CD8-positive, alpha-beta memory T cell (primary cell): ENCODE measurements around the gene PGS1. TPM values are rescaled to one million over a fixed set of nuclear protein-coding genes. Genes with fewer than 3 reads are reported as not detected.
A peak's percentile ranks its signal among the peaks of the same experiment; 100 is the strongest.

Experiments used
- CTCF ChIA-PET: fragments of 350-600 bp; sonication (Branson Sonifier 250); formaldehyde crosslinking; loops from one replicate; lab custom pipeline; 2021; ENCODE audit warnings: antibody characterized with exemption; lab: Charles Lee
- POLR2A ChIA-PET: fragments of 350-600 bp; sonication (Branson Sonifier 250); formaldehyde crosslinking; loops from one replicate; lab custom pipeline; 2021; ENCODE audit warnings: antibody characterized with exemption; lab: Charles Lee
- DNase-seq, 5 donors: peaks; one replicate each; pipeline versions ENCODE4 v3.0.0 to v3.0.0-alpha.2; 2020 to 2022; ENCODE audit warnings: mixed read lengths in 1 of 5
- H3K27ac ChIP-seq: one replicate; pipeline ENCODE4 v1.7.0; 2013; ENCODE audit warnings: low read depth, mild to moderate bottlenecking, low read length, moderate library complexity
- H3K27me3 ChIP-seq: 2 replicates; pipeline ENCODE4 v1.7.0; 2013; ENCODE audit warnings: low read length, mild to moderate bottlenecking; ENCODE audit not compliant: insufficient read depth, poor library complexity, severe bottlenecking
- H3K36me3 ChIP-seq: 2 replicates; pipeline ENCODE4 v1.7.0; 2013; ENCODE audit warnings: mild to moderate bottlenecking, low read length, moderate library complexity; ENCODE audit not compliant: insufficient read depth
- H3K4me1 ChIP-seq: 2 replicates; pipeline ENCODE4 v1.7.0; 2013; ENCODE audit warnings: mild to moderate bottlenecking, low read length, moderate library complexity; ENCODE audit not compliant: insufficient read depth
- H3K4me3 ChIP-seq: 2 replicates; pipeline ENCODE4 v1.7.0; 2013; ENCODE audit warnings: mild to moderate bottlenecking, low read length
- H3K9me3 ChIP-seq: 2 replicates; pipeline ENCODE4 v1.7.0; 2013; ENCODE audit warnings: mild to moderate bottlenecking, low read length
- H3K27ac Mint-ChIP-seq, 8 donors: one replicate each; pipeline ENCODE4 v1.8.0; 2020 to 2021; ENCODE audit warnings: mixed read lengths in 8 of 8, mild to moderate bottlenecking in 6 of 8, inconsistent platforms in 3 of 8, moderate library complexity in 3 of 8
- H3K27me3 Mint-ChIP-seq, 2 donors: one replicate each; pipeline ENCODE4 v1.8.0; 2020 to 2021; ENCODE audit warnings: mixed read lengths in 2 of 2, mild to moderate bottlenecking in 1 of 2, moderate library complexity in 1 of 2
- H3K36me3 Mint-ChIP-seq, 3 donors: one replicate each; pipeline ENCODE4 v1.8.0; 2020 to 2021; ENCODE audit warnings: mixed read lengths in 3 of 3, inconsistent platforms in 1 of 3, mild to moderate bottlenecking in 1 of 3
- H3K4me1 Mint-ChIP-seq, 3 donors: one replicate each; pipeline ENCODE4 v1.8.0; 2020 to 2021; ENCODE audit warnings: mixed read lengths in 3 of 3, inconsistent platforms in 1 of 3, mild to moderate bottlenecking in 1 of 3
- H3K4me3 Mint-ChIP-seq, 7 donors: one replicate each; pipeline ENCODE4 v1.8.0; 2020 to 2021; ENCODE audit warnings: mixed read lengths in 7 of 7, mild to moderate bottlenecking in 6 of 7, moderate library complexity in 4 of 7, inconsistent platforms in 2 of 7
- H3K9me3 Mint-ChIP-seq, 5 donors: one replicate each; pipeline ENCODE4 v1.8.0; 2020 to 2022; ENCODE audit warnings: mixed read lengths in 5 of 5, mild to moderate bottlenecking in 3 of 5, moderate library complexity in 2 of 5, inconsistent platforms in 1 of 5
- polyA plus RNA-seq: library from polyadenylated mRNA; unstranded; fragments of 300-500 nt; fragmentation: Illumina TruSeq; gene quantifications from one replicate; pipeline ENCODE4 v1.2.3, GENCODE V29; 2021
- total RNA-seq, 2 experiments: library from RNA; stranded (reverse); gene quantifications; one replicate each; pipeline ENCODE4 v1.2.3, GENCODE V29; 2021

The PGS1 gene
- total and polyA plus RNA-seq, 3 experiments from 2014 or later, result 31.5 to 51.5 (median 48.2) TPM

DNA sequence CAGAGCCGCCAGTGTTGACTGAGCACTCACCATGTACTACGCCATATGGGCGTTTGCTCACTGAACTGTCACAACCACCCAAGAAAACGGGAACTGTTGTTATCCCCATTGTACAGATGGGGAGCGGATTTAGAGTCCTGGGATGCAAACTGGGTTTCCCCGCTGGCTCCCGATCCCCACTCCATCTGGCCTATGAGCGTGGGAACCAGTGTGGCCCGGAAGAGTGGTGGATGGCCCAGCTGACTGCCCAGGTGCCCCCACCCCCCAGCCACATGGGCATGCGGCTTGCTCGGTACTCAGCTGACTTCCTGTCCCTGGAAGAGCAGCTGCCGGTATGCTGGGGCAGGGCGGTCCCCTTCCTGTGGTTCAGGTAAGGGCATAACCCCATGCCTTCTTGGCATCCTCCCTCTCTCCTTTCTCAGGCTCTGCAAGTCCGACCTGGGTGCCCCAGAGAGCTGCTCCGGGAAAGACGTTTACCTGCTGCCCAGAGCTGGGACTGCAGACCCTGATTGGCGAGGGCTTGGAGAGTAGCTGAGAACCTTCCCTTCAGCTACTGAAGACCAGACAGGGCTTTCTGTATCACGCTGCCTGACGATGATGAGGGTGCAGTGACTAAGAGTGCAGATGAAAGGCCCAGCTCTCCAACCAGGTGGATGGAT lies 34.8 kb upstream of the PGS1 start:
- Mint-ChIP-seq H3K9me3 (no peaks in the 10 kb centered on the region), H3K27ac (peak overlapping the region; percentile 89 to 98 (median 96)), H3K36me3 (no peaks in the 10 kb centered on the region), H3K4me3 (peak overlapping the region; percentile 63 to 83 (median 80)), H3K27me3 (no peaks in the 10 kb centered on the region), H3K4me1 (peaks cover 67 to 77% (median 73%) of the 10 kb centered on the region in 3 donors)
- Histone ChIP-seq H3K27ac (peak overlapping the region; percentile 66), H3K4me3 (peak overlapping the region; percentile 54), H3K27me3 (no peaks in the 10 kb centered on the region), H3K36me3 (no peaks in the 10 kb centered on the region), H3K9me3 (no peaks in the 10 kb centered on the region), H3K4me1 (peaks cover 85% of the 10 kb centered on the region)
- peak; percentile 51 to 86 (median 83) for DNase-seq
- POLR2A ChIA-PET, result interaction anchor here (0.7 to 2.9 kb wide), 8 partner anchors 9 to 54 kb away, joined by 3 to 17 read pairs (median 5); no protein-coding TSS in a partner anchor
- CTCF ChIA-PET, result interaction anchor here (0.8 to 3.6 kb wide), 10 partner anchors 13 to 92 kb away, joined by 3 to 27 read pairs (median 4); partner anchors contain the start of gene SOCS3

- Histone ChIP-seq H3K9me3 (no peaks in the 10 kb centered on the region), H3K4me1 (peaks cover 76% of the 10 kb centered on the region), H3K27me3 (no peaks in the 10 kb centered on the region), H3K4me3 (peak overlapping the region; percentile 45), H3K36me3 (no peaks in the 10 kb centered on the region), H3K27ac (no peak overlapping the region)
- CTCF ChIA-PET, result interaction anchor here (1.0 to 3.6 kb wide), 5 partner anchors 14 to 93 kb away, joined by 3 to 27 read pairs (median 4); partner anchors contain the start of gene SOCS3
- peaks cover 63 to 76% (median 72%) of the 10 kb centered on the region in 3 donors for H3K4me1 Mint-ChIP-seq
- H3K4me3 Mint-ChIP-seq, result peak overlapping the region in 5 of 7 donors; percentile 26 to 83 (median 48)
- H3K27me3 Mint-ChIP-seq, result peaks cover 0 to 1% of the 10 kb centered on the region in 2 donors
- H3K36me3 Mint-ChIP-seq, result no peaks in the 10 kb centered on the region
- H3K9me3 Mint-ChIP-seq, result no peaks in the 10 kb centered on the region
- POLR2A ChIA-PET, result interaction anchor here (1.1 to 2.9 kb wide), 6 partner anchors 10 to 30 kb away, joined by 3 to 17 read pairs (median 5); no protein-coding TSS in a partner anchor
- peak overlapping the region in 7 of 8 donors; percentile 4 to 92 (median 75) for H3K27ac Mint-ChIP-seq
- DNase-seq, result no peak
Observed at GRCh38 chr17:78344666-78345065, 33.8 kb upstream of the PGS1 start.

DNA sequence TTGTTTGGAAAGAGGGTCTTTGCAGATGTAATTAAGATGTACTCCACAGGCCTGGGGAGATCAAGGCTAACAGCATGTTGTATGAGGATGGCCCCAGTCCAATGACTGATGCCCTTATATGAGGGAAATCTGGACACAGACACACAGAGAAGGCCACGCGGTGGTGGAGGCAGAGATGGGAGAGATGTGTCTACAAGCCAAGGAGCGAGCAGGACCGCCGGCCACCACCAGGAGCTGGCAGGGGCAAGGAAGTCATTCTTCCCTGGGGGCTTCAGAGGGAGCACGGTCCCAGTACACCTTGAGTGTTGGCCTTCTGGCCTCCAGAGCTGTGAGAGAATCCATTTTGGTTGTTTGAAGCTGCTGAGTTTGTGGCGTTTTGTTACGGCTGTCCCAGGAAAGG lies 33.3 kb upstream of the PGS1 start:
- Histone ChIP-seq H3K4me3 (no peak overlapping the region), H3K27ac (no peak overlapping the region), H3K9me3 (no peaks in the 10 kb centered on the region), H3K27me3 (no peaks in the 10 kb centered on the region), H3K4me1 (peaks cover 71% of the 10 kb centered on the region), H3K36me3 (no peaks in the 10 kb centered on the region)
- Mint-ChIP-seq H3K27ac (peak overlapping the region in 7 of 8 donors; percentile 4 to 92 (median 70)), H3K36me3 (no peaks in the 10 kb centered on the region), H3K27me3 (peaks cover 0 to 1% of the 10 kb centered on the region in 2 donors), H3K9me3 (no peaks in the 10 kb centered on the region), H3K4me3 (peak overlapping the region in 1 of 7 donors; percentile 40), H3K4me1 (peaks cover 63 to 78% (median 72%) of the 10 kb centered on the region in 3 donors)
- POLR2A ChIA-PET, result no interaction called here
- CTCF ChIA-PET, result interaction anchor here (1.3 to 2.4 kb wide), 2 partner anchors 15 to 16 kb away, joined by 5 to 9 read pairs; partner anchors contain the start of gene SOCS3
- DNase-seq, result no peak

DNA sequence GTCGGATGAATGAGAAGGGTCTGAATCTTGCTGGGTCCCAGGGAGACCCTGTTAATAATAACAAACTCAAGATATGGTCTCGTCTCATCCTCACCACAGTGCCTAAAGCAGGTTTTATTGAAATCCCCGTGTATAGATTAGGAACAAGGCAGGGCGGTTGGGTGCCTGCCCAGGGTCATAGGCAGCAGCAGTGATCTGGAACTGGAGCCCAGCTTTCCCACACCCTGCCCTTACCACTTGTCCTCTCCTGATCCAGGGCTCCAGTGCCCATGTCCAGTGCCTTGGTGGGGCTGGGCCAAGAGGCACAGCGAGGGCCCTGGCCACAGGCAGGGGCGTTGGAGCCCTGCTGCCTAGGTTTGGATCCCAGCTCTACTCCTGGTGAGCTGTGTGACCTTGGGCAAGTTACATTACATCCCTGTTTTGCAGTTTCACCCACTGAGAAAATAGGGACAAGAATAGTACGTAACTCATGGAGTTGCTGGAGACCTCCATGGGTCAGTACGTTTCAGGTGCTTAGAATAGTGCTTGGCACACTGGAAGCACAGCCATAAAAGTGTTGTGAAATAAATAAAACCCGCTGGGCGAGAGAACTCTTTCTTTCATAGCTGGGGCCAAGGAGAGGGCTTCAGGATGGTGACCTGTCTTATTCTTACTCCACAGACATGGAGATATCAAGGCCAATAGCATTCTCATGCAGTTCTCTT lies 32.5 kb upstream of the PGS1 start:
- Mint-ChIP-seq H3K9me3 (no peaks in the 10 kb centered on the region), H3K36me3 (no peaks in the 10 kb centered on the region), H3K27ac (peak overlapping the region in 3 of 8 donors; percentile 14 to 92 (median 79)), H3K27me3 (peaks cover 0 to 1% of the 10 kb centered on the region in 2 donors), H3K4me1 (peaks cover 61 to 79% (median 70%) of the 10 kb centered on the region in 3 donors), H3K4me3 (peak overlapping the region in 2 of 7 donors; percentile 3 to 9)
- Histone ChIP-seq H3K4me1 (peaks cover 72% of the 10 kb centered on the region), H3K4me3 (no peak overlapping the region), H3K36me3 (no peaks in the 10 kb centered on the region), H3K27ac (no peak overlapping the region), H3K27me3 (no peaks in the 10 kb centered on the region), H3K9me3 (no peaks in the 10 kb centered on the region)
- ChIA-PET POLR2A (no interaction called here), CTCF (interaction anchor here (2.4 kb wide), 1 partner anchor 14 kb away, joined by 9 read pairs; the partner anchor contains the start of gene SOCS3)
- DNase-seq, result no peak

DNA sequence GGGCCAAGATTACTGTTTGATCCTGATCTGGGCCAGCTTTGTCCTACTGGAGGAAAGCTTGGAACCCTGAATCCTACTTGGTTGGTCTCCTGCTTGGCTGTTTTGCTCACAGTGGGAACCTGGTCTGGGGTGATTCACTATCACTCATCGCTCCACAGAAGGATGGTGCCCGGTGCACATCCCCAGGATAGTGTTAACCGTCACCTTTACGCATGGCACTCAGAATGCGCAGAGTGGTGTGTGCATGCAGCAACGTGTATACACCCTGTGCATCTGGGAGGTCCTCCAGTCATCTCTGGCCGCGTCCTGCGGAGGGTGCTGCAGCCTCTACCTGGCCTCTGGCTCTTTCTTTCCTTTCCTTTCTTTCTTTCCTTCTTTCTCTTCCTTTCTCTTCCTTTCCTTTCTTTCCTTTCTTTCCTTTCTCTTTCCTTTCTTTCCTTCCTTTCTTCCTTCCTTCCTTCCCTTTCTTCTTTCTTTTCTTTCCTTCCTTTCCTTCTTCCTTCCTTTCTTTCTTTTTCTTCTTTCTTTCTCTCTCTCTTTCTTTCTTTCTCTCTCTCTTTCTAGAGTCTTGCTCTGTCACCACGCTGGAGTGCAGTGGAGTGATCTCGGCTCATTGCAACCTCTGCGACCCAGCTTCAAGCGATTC lies 31.7 kb upstream of the PGS1 start:
- H3K4me3 Mint-ChIP-seq, result peak overlapping the region in 1 of 7 donors; percentile 31
- DNase-seq, result no peak
- H3K27me3 ChIP-seq, result no peaks in the 10 kb centered on the region
- H3K9me3 Mint-ChIP-seq, result no peaks in the 10 kb centered on the region
- no peaks in the 10 kb centered on the region for H3K36me3 ChIP-seq
- H3K27ac ChIP-seq, result no peak overlapping the region
- ChIA-PET CTCF (interaction anchor here (1.6 to 2.4 kb wide), 2 partner anchors 13 to 75 kb away, joined by 4 to 9 read pairs; partner anchors contain the start of gene SOCS3), POLR2A (no interaction called here)
- no peak overlapping the region for H3K4me3 ChIP-seq
- peaks cover 61 to 79% (median 70%) of the 10 kb centered on the region in 3 donors for H3K4me1 Mint-ChIP-seq
- peaks cover 76% of the 10 kb centered on the region for H3K4me1 ChIP-seq
- H3K27ac Mint-ChIP-seq, result peak overlapping the region in 4 of 8 donors; percentile 30 to 86 (median 63)
- peaks cover 0 to 1% of the 10 kb centered on the region in 2 donors for H3K27me3 Mint-ChIP-seq
- no peaks in the 10 kb centered on the region for H3K36me3 Mint-ChIP-seq
- no peaks in the 10 kb centered on the region for H3K9me3 ChIP-seq

GRCh38 chr17:78347453-78347852 lies 31.0 kb upstream of the PGS1 start:
- Mint-ChIP-seq H3K27ac (peak overlapping the region in 1 of 8 donors; percentile 29), H3K4me1 (peaks cover 67 to 84% (median 75%) of the 10 kb centered on the region in 3 donors), H3K27me3 (peaks cover 0 to 1% of the 10 kb centered on the region in 2 donors), H3K4me3 (no peak overlapping the region), H3K9me3 (no peaks in the 10 kb centered on the region), H3K36me3 (no peaks in the 10 kb centered on the region)
- H3K27ac ChIP-seq, result no peak overlapping the region
- DNase-seq, result no peak
- no peak overlapping the region for H3K4me3 ChIP-seq
- no peaks in the 10 kb centered on the region for H3K36me3 ChIP-seq
- H3K9me3 ChIP-seq, result no peaks in the 10 kb centered on the region
- CTCF ChIA-PET, result interaction anchor here (0.6 to 2.4 kb wide), 3 partner anchors 12 to 74 kb away, joined by 4 to 9 read pairs (median 4); partner anchors contain the start of gene SOCS3
- peaks cover 79% of the 10 kb centered on the region for H3K4me1 ChIP-seq
- POLR2A ChIA-PET, result interaction anchor here (0.5 kb wide), 1 partner anchor 65 kb away, joined by 5 read pairs; no protein-coding TSS in a partner anchor
- H3K27me3 ChIP-seq, result no peaks in the 10 kb centered on the region

DNA sequence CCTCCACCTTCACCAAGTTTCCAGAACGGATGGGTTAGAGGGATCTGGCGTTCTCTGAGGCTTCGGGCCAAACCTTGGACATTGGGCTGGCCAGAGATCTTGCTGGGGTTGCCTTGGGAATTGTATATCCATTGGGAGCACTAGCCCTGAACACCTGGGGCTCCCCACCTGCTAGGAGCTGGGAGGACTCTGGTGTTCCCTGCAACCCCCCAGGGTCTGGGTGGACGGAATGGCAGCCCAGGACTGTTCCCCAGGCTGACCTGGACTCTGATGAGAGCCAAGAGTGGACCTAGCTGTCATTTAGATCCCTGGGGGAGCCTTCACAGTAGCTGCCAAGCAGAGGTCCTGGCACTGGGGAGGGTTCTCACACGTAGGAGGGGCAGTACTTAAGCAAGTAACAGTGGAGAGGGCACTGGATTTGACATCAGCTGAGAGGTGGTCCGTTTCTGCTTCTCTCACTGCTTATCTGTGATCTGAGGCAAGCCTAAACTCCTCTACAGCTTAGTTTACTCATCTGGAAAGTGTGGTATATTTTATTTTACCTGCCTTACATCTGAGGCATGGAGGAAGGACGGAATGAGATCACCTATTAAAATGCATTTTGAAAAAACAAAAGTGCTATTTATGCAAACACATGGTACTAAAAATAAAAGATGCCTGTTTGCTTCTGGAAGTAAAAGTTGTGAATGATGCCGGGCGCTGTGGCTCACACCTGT lies 30.2 kb upstream of the PGS1 start:
- Histone ChIP-seq H3K4me1 (peaks cover 75% of the 10 kb centered on the region), H3K4me3 (no peak overlapping the region), H3K36me3 (no peaks in the 10 kb centered on the region), H3K27ac (no peak overlapping the region), H3K9me3 (no peaks in the 10 kb centered on the region), H3K27me3 (no peaks in the 10 kb centered on the region)
- Mint-ChIP-seq H3K36me3 (no peaks in the 10 kb centered on the region), H3K4me3 (peak overlapping the region in 1 of 7 donors; percentile 15), H3K27ac (peak overlapping the region in 4 of 8 donors; percentile 51 to 91 (median 66)), H3K9me3 (no peaks in the 10 kb centered on the region), H3K4me1 (peaks cover 61 to 79% (median 69%) of the 10 kb centered on the region in 3 donors), H3K27me3 (peaks cover 0 to 1% of the 10 kb centered on the region in 2 donors)
- ChIA-PET POLR2A (interaction anchor here (0.5 kb wide), 1 partner anchor 64 kb away, joined by 5 read pairs; no protein-coding TSS in a partner anchor), CTCF (interaction anchor here (0.6 to 1.6 kb wide), 2 partner anchors 12 to 73 kb away, joined by 4 read pairs; no protein-coding TSS in a partner anchor)
- no peak for DNase-seq
